ENCODE measurements around the gene CSK. TPM values are rescaled to one million over a fixed set of nuclear protein-coding genes. Genes with fewer than 3 reads are reported as not detected.

Gene CSK
- total RNA-seq, 4 donors from 2014 or later = 6.4 to 11.7 (median 10.8) TPM

DNA sequence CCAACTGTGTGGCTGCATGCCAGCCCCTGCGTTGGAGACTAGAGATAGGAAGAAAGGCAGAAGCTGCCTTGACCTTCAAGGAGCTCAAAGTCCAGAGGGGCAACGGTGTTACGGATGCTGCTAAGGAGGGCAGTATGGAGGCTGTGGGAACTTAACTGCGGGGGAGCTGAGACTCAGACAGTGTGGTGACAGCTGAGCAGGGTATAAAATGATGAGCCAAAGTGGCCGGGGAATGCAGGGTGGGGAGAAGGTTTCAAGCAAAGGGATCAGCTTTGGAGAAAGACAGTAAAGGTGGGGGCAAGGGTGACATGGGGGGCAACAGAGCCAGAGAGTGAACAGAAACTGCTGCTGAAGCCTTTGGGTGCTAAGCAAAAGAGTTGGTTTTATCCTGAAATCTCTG lies 39.5 kb upstream of the CSK start:
- no peak for DNase-seq

DNA sequence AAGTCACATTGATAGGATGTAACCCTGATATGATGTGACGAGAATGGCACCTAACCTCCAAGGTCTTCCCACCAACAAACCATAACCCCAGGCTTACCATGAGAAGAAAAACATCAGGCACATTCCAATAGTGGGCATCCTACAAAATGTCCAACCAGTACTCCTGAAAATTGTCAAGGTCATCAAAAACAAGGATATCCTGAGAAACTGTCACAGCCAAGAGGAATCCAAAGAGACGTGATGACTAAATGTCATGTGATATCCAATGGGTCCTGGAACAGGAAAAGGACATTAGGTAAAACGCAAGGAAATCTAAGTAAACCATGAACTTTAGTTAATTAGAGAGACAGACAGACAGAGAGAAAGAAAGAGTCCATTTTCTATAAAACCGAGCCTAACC lies 35.5 kb upstream of the CSK start:
- in situ Hi-C loops (cut with MboI; ENCODE audit: low sequenced_read_pairs in 4 of 4) (no loop called here), intact Hi-C loops (cut with DNase I; ENCODE audit: low total_unique reads) (no loop called here)
- no peaks in the 10 kb centered on the region for H3K27me3 ChIP-seq
- no peak for ATAC-seq
- H3K4me1 ChIP-seq = no peaks in the 10 kb centered on the region
- H3K9me3 ChIP-seq = no peaks in the 10 kb centered on the region
- TF ChIP-seq, protein P1, sequence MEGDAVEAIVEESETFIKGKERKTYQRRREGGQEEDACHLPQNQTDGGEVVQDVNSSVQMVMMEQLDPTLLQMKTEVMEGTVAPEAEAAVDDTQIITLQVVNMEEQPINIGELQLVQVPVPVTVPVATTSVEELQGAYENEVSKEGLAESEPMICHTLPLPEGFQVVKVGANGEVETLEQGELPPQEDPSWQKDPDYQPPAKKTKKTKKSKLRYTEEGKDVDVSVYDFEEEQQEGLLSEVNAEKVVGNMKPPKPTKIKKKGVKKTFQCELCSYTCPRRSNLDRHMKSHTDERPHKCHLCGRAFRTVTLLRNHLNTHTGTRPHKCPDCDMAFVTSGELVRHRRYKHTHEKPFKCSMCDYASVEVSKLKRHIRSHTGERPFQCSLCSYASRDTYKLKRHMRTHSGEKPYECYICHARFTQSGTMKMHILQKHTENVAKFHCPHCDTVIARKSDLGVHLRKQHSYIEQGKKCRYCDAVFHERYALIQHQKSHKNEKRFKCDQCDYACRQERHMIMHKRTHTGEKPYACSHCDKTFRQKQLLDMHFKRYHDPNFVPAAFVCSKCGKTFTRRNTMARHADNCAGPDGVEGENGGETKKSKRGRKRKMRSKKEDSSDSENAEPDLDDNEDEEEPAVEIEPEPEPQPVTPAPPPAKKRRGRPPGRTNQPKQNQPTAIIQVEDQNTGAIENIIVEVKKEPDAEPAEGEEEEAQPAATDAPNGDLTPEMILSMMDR (IDR thresholded peaks at IDR 0.05 in 4 of 5, conservative IDR thresholded peaks at IDR 0.05 in 1 of 5) = no peak
- TF ChIP-seq POLR2A (IDR thresholded peaks at IDR 0.05) = no peak
- H3K36me3 ChIP-seq = no peaks in the 10 kb centered on the region
- no peak for DNase-seq
- H3K4me3 ChIP-seq = no peak overlapping the region
- H3K27ac ChIP-seq = no peak overlapping the region

More for the DNA sequence above, 39.5 kb upstream of the CSK start:
- TF ChIP-seq, protein P1 (IDR thresholded peaks at IDR 0.05 in 4 of 5, conservative IDR thresholded peaks at IDR 0.05 in 1 of 5) = no peak
- TF ChIP-seq POLR2A (IDR thresholded peaks at IDR 0.05) = no peak
- no peak overlapping the region for H3K27ac ChIP-seq
- H3K27me3 ChIP-seq = no peaks in the 10 kb centered on the region
- intact Hi-C loops (cut with DNase I; ENCODE audit: low total_unique reads) = no loop called here
- H3K9me3 ChIP-seq = no peaks in the 10 kb centered on the region
- ATAC-seq = no peak
- no peak overlapping the region for H3K4me3 ChIP-seq
- H3K4me1 ChIP-seq = no peaks in the 10 kb centered on the region
- no peaks in the 10 kb centered on the region for H3K36me3 ChIP-seq
- in situ Hi-C loops (cut with MboI; ENCODE audit: low sequenced_read_pairs in 4 of 4) = no loop called here

DNA sequence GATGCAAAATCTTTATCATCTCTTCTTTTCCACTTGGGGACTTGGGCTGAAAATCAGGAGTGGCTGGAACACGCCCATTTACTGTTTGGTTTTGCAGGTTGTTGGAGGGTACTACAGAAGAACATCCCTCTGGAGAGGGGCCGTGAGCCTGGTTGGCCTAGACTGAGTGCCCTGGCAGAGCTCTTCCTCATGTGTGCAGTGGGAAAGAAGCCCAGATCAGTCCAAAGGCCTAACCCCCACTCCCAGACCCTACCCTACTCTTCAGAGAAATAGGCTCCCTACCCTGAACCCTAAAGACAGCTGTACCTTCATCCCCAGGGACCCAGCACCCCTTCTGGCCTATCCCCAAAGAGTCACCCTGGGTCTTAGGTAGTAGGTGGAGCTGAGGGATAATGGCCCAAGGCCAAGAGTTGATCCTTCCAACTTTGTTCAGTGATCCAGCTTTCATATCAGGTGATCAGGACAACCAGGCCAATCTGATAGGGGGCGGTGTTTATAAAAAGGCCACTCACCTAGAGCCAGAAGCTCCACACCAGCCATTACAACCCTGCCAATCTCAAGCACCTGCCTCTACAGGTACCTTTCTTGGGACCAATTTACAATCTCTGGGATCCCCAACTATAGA lies 33.4 kb upstream of the CSK start, which contains the start of gene CYP1A2:
Gene CYP1A2 (plus strand): TSS at position 524 of the 625 bp plus-strand sequence. CDS start 894 bp downstream, outside the sequence.
- in situ Hi-C loops (cut with MboI; ENCODE audit: low sequenced_read_pairs in 4 of 4) = no loop called here

DNA sequence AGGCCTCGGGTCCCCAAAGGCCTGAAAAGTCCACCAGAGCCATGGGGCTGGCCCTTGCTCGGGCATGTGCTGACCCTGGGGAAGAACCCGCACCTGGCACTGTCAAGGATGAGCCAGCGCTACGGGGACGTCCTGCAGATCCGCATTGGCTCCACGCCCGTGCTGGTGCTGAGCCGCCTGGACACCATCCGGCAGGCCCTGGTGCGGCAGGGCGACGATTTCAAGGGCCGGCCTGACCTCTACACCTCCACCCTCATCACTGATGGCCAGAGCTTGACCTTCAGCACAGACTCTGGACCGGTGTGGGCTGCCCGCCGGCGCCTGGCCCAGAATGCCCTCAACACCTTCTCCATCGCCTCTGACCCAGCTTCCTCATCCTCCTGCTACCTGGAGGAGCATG lies 32.0 kb upstream of the CSK start:
- H3K9me3 ChIP-seq = no peaks in the 10 kb centered on the region
- no peaks in the 10 kb centered on the region for H3K4me1 ChIP-seq
- H3K27ac ChIP-seq = no peak overlapping the region
- H3K4me3 ChIP-seq = no peak overlapping the region
- in situ Hi-C loops (cut with MboI; ENCODE audit: low sequenced_read_pairs in 4 of 4) = loop anchor here in 2 of 4 donors (25.0 kb wide), 1 partner anchor 363 kb away; no protein-coding TSS in a partner anchor
- TF ChIP-seq POLR2A (IDR thresholded peaks at IDR 0.05) = no peak
- TF ChIP-seq, protein P1 (IDR thresholded peaks at IDR 0.05 in 4 of 5, conservative IDR thresholded peaks at IDR 0.05 in 1 of 5) = no peak
- no peaks in the 10 kb centered on the region for H3K36me3 ChIP-seq
- intact Hi-C loops (cut with DNase I; ENCODE audit: low total_unique reads) = no loop called here
- DNase-seq (no peak), ATAC-seq (no peak)
- H3K27me3 ChIP-seq = no peaks in the 10 kb centered on the region

More for the DNA sequence above, 33.4 kb upstream of the CSK start, which contains the start of gene CYP1A2:
- H3K4me1 ChIP-seq = no peaks in the 10 kb centered on the region
- DNase-seq = no peak
- H3K9me3 ChIP-seq = no peaks in the 10 kb centered on the region
- H3K27me3 ChIP-seq = no peaks in the 10 kb centered on the region
- no peak within 1 kb of the TSS for H3K27ac ChIP-seq
- no peak for ATAC-seq
- intact Hi-C loops (cut with DNase I; ENCODE audit: low total_unique reads) = no loop called here
- no peaks in the 10 kb centered on the region for H3K36me3 ChIP-seq
- H3K4me3 ChIP-seq = no peak within 1 kb of the TSS
- no peak for TF ChIP-seq POLR2A (IDR thresholded peaks at IDR 0.05)
- TF ChIP-seq, protein P1 (IDR thresholded peaks at IDR 0.05 in 4 of 5, conservative IDR thresholded peaks at IDR 0.05 in 1 of 5) = no peak

All from gastrocnemius medialis (tissue), 4 donors.